NCI-H146 treated with DMSO at 0.1 percent for 48 hours (cell line): ENCODE results near the gene ITGAV.
"Not testable (repeated sequence)": the region's sequence is repeated elsewhere in the genome, so short reads cannot be mapped to it uniquely, and the experiment has no call there.

Source experiments
- DNase-seq: peaks from one replicate; lab custom pipeline; 2025; ENCODE audit not compliant: unreplicated experiment; lab: John Stamatoyannopoulos, UW

Gene ITGAV

GRCh38 chr2:186589612-186590349 lies at the start of gene ITGAV:
Gene ITGAV, plus strand, starts transcription at chr2:186590056. Its CDS starts 283 bp downstream, at chr2:186590339.
- DNase-seq = peak; percentile 65

GRCh38 chr2:186540941-186541340 lies 48.9 kb upstream of the ITGAV start:
- no peak for DNase-seq

GRCh38 chr2:186542002-186542401 lies 47.9 kb upstream of the ITGAV start:
- no peak for DNase-seq

- no peak for DNase-seq
Observed at GRCh38 chr2:186543561-186544131, 46.2 kb upstream of the ITGAV start.

- DNase-seq = no peak
Observed at GRCh38 chr2:186544255-186544675, 45.6 kb upstream of the ITGAV start.

- DNase-seq = no peak
Observed at GRCh38 chr2:186546846-186547245, 43.0 kb upstream of the ITGAV start.

GRCh38 chr2:186551323-186552050 lies 38.4 kb upstream of the ITGAV start:
- DNase-seq = no peak

GRCh38 chr2:186554429-186554828 lies 35.4 kb upstream of the ITGAV start:
- DNase-seq = no peak

GRCh38 chr2:186554850-186555671 lies 34.8 kb upstream of the ITGAV start:
- DNase-seq = no peak

GRCh38 chr2:186558512-186559276 lies 31.2 kb upstream of the ITGAV start:
- DNase-seq = no peak

- DNase-seq = no peak
Observed at GRCh38 chr2:186559370-186559769, 30.5 kb upstream of the ITGAV start.

- no peak for DNase-seq
Observed at GRCh38 chr2:186559848-186560247, 30.0 kb upstream of the ITGAV start.

- no peak for DNase-seq
Observed at GRCh38 chr2:186560254-186560653, 29.6 kb upstream of the ITGAV start.

- no peak for DNase-seq
Observed at GRCh38 chr2:186561467-186562208, 28.2 kb upstream of the ITGAV start.

- no peak for DNase-seq
Observed at GRCh38 chr2:186562209-186562578, 27.7 kb upstream of the ITGAV start.

- DNase-seq = not testable (repeated sequence)
Observed at GRCh38 chr2:186568600-186568999, 21.3 kb upstream of the ITGAV start.

GRCh38 chr2:186569127-186569526 lies 20.7 kb upstream of the ITGAV start:
- DNase-seq = not testable (repeated sequence)

GRCh38 chr2:186569897-186570296 lies 20.0 kb upstream of the ITGAV start:
- DNase-seq = peak; percentile 21

GRCh38 chr2:186570604-186571003 lies 19.3 kb upstream of the ITGAV start:
- DNase-seq = no peak

GRCh38 chr2:186572705-186573104 lies 17.2 kb upstream of the ITGAV start:
- DNase-seq = no peak
